Esophagus (tissue), 2 donors: ENCODE results near the gene BICRA. TPM values are rescaled to one million over a fixed set of nuclear protein-coding genes. Genes with fewer than 3 reads are reported as not detected.
A peak's percentile ranks its signal among the peaks of the same experiment; 100 is the strongest.

ENCODE experiments used
- H3K27ac ChIP-seq, 2 donors: one replicate each; pipeline ENCODE4 v1.5.1; 2013; ENCODE audit warnings: low read depth in 2 of 2, mild to moderate bottlenecking in 2 of 2, inconsistent platforms in 1 of 2, low read length in 1 of 2, moderate library complexity in 1 of 2
- H3K27me3 ChIP-seq, 2 donors: one replicate each; pipeline ENCODE4 v1.6.1; 2013; ENCODE audit warnings: low read length in 2 of 2, control low read depth in 1 of 2, mild to moderate bottlenecking in 1 of 2; ENCODE audit not compliant: insufficient read depth in 2 of 2, control insufficient read depth in 1 of 2
- H3K36me3 ChIP-seq, 2 donors: one replicate each; pipeline ENCODE4 v1.6.1; 2013; ENCODE audit warnings: low read length in 1 of 2; ENCODE audit not compliant: control insufficient read depth in 2 of 2, insufficient read depth in 2 of 2
- H3K4me1 ChIP-seq, 2 donors: one replicate each; pipeline ENCODE4 v1.6.1; 2013; ENCODE audit warnings: low read length in 1 of 2; ENCODE audit not compliant: control insufficient read depth in 2 of 2, insufficient read depth in 2 of 2
- H3K4me3 ChIP-seq, 2 donors: one replicate each; pipeline ENCODE4 v1.5.1; 2013; ENCODE audit warnings: low read length in 2 of 2, mild to moderate bottlenecking in 2 of 2, low read depth in 1 of 2, moderate library complexity in 1 of 2
- H3K9me3 ChIP-seq, 2 donors: one replicate each; pipeline ENCODE4 v1.6.1; 2013; ENCODE audit warnings: mild to moderate bottlenecking in 2 of 2, low read depth in 1 of 2, low read length in 1 of 2, moderate library complexity in 1 of 2; ENCODE audit not compliant: control insufficient read depth in 2 of 2, insufficient read depth in 1 of 2
- WGBS, 2 donors: extraction: QIAGEN DNeasy Blood & Tissue Kit; methylation state at CpG; one replicate each; pipeline ENCODE4 v1.1.7; 2013; 5-methylcytosine and 5-hydroxymethylcytosine counted together
- polyA plus RNA-seq, 2 donors: library from polyadenylated mRNA; stranded (reverse); fragments of 200-250 nt; gene quantifications; one replicate each; pipeline ENCODE4 v1.2.3, GENCODE V29; 2013
- donor health status: healthy with polysubstance abuse.
- donor health status: Bipolar disorder and iron deficiency.

Gene BICRA
- polyA plus RNA-seq, 2 donors: 4.0 to 8.5 TPM

- H3K4me1 ChIP-seq: peaks cover under 1 to 2% of the 10 kb centered on the region in 2 donors
- H3K27ac ChIP-seq: peak overlapping the region; percentile 22 to 54
- H3K4me3 ChIP-seq: no peak overlapping the region
- no peaks in the 10 kb centered on the region for H3K9me3 ChIP-seq
- peaks cover 0 to 7% of the 10 kb centered on the region in 2 donors for H3K36me3 ChIP-seq
- 61 to 64% methylated on average over 14 of the region's 14 CpGs for WGBS, 2 donors
- no peaks in the 10 kb centered on the region for H3K27me3 ChIP-seq
These were observed 4.5 kb downstream of the BICRA start for GRCh38 chr19:47613165-47614020.

GRCh38 chr19:47614021-47614295, 5.0 kb downstream of the BICRA start:
- WGBS, 2 donors: 49 to 51% methylated on average over 3 of the region's 3 CpGs

GRCh38 chr19:47614559-47614958, 5.6 kb downstream of the BICRA start:
- Histone ChIP-seq H3K4me1 (peaks cover 2% of the 10 kb centered on the region in 2 donors), H3K9me3 (no peaks in the 10 kb centered on the region), H3K27me3 (no peaks in the 10 kb centered on the region), H3K4me3 (no peak overlapping the region), H3K27ac (no peak overlapping the region), H3K36me3 (peaks cover 0 to 8% of the 10 kb centered on the region in 2 donors)
- WGBS, 2 donors: 96 to 98% methylated on average over 10 of the region's 10 CpGs

More at GRCh38 chr19:47614021-47614295, 5.0 kb downstream of the BICRA start:
- H3K4me3 ChIP-seq: no peak overlapping the region
- peaks cover 0 to 8% of the 10 kb centered on the region in 2 donors for H3K36me3 ChIP-seq
- peaks cover 2% of the 10 kb centered on the region in 2 donors for H3K4me1 ChIP-seq
- no peaks in the 10 kb centered on the region for H3K27me3 ChIP-seq
- no peak overlapping the region for H3K27ac ChIP-seq
- no peaks in the 10 kb centered on the region for H3K9me3 ChIP-seq

- WGBS, 2 donors: 81 to 86% methylated on average over 7 of the region's 7 CpGs
- H3K4me3 ChIP-seq: no peak overlapping the region
- no peak overlapping the region for H3K27ac ChIP-seq
- peaks cover 0 to 8% of the 10 kb centered on the region in 2 donors for H3K36me3 ChIP-seq
- H3K4me1 ChIP-seq: peaks cover 2% of the 10 kb centered on the region in 2 donors
- no peaks in the 10 kb centered on the region for H3K27me3 ChIP-seq
- H3K9me3 ChIP-seq: no peaks in the 10 kb centered on the region
These were observed 6.3 kb downstream of the BICRA start for GRCh38 chr19:47615230-47615629.

GRCh38 chr19:47615714-47616113, 6.8 kb downstream of the BICRA start:
- WGBS, 2 donors: 85 to 87% methylated on average over 7 of the region's 7 CpGs
- Histone ChIP-seq H3K36me3 (peaks cover 0 to 8% of the 10 kb centered on the region in 2 donors), H3K4me3 (no peak overlapping the region), H3K27me3 (no peaks in the 10 kb centered on the region), H3K4me1 (peaks cover 2 to 4% of the 10 kb centered on the region in 2 donors), H3K9me3 (no peaks in the 10 kb centered on the region), H3K27ac (no peak overlapping the region)

- Histone ChIP-seq H3K27ac (peak overlapping the region in 1 of 2 donors; percentile 7), H3K36me3 (peaks cover 0 to 8% of the 10 kb centered on the region in 2 donors), H3K9me3 (no peaks in the 10 kb centered on the region), H3K4me3 (no peak overlapping the region), H3K27me3 (no peaks in the 10 kb centered on the region), H3K4me1 (peaks cover 5 to 8% of the 10 kb centered on the region in 2 donors)
- WGBS, 2 donors: 65 to 69% methylated on average over 14 of the region's 14 CpGs
These were observed 9.8 kb downstream of the BICRA start for GRCh38 chr19:47618771-47619170.

GRCh38 chr19:47619763-47620162, 10.8 kb downstream of the BICRA start:
- Histone ChIP-seq H3K4me3 (no peak overlapping the region), H3K4me1 (peaks cover 8 to 11% of the 10 kb centered on the region in 2 donors), H3K27ac (no peak overlapping the region), H3K9me3 (no peaks in the 10 kb centered on the region), H3K27me3 (no peaks in the 10 kb centered on the region), H3K36me3 (peaks cover 0 to 8% of the 10 kb centered on the region in 2 donors)
- 60 to 75% methylated on average over 6 of the region's 6 CpGs for WGBS, 2 donors

GRCh38 chr19:47623151-47623920, 14.4 kb downstream of the BICRA start:
- Histone ChIP-seq H3K4me3 (no peak overlapping the region), H3K27me3 (no peaks in the 10 kb centered on the region), H3K36me3 (peaks cover 0 to 2% of the 10 kb centered on the region in 2 donors), H3K9me3 (no peaks in the 10 kb centered on the region), H3K27ac (peak overlapping the region in 1 of 2 donors; percentile 44), H3K4me1 (peaks cover 9 to 12% of the 10 kb centered on the region in 2 donors)
- 77% methylated on average over 12 of the region's 12 CpGs for WGBS, 2 donors

GRCh38 chr19:47623921-47624391, 15.0 kb downstream of the BICRA start:
- Histone ChIP-seq H3K27me3 (no peaks in the 10 kb centered on the region), H3K27ac (peak overlapping the region; percentile 44 to 56), H3K9me3 (no peaks in the 10 kb centered on the region), H3K36me3 (no peaks in the 10 kb centered on the region), H3K4me3 (no peak overlapping the region), H3K4me1 (peaks cover 9 to 10% of the 10 kb centered on the region in 2 donors)
- WGBS, 2 donors: 52 to 55% methylated on average over 18 of the region's 18 CpGs
